Sigmoid colon (tissue), 7 donors: Measurements from ENCODE around the gene TYMP. TPM values are rescaled to one million over a fixed set of nuclear protein-coding genes. Genes with fewer than 3 reads are reported as not detected.

Experiments used
- DNase-seq: peaks from one replicate; pipeline ENCODE4 v3.0.0-alpha.2; 2019
- H3K27ac ChIP-seq, 4 donors: fragments of 200-600 bp; sonication (generic); one replicate each; pipeline ENCODE4 v1.5.1; 2016 to 2019; ENCODE audit warnings: mild to moderate bottlenecking in 1 of 4
- H3K27me3 ChIP-seq, 3 donors: fragments of 200-600 bp; sonication (generic); one replicate each; pipeline ENCODE4 v1.5.1; 2019; ENCODE audit warnings: mild to moderate bottlenecking in 1 of 3
- H3K36me3 ChIP-seq, 4 donors: fragments of 200-600 bp; sonication (generic); one replicate each; pipeline ENCODE4 v1.5.1; 2016 to 2019
- H3K4me1 ChIP-seq, 4 donors: fragments of 200-600 bp; sonication (generic); one replicate each; pipeline ENCODE4 v1.5.1; 2017 to 2019
- H3K4me3 ChIP-seq, 4 donors: fragments of 200-600 bp; sonication (generic); one replicate each; pipeline ENCODE4 v1.5.1; 2017 to 2019; ENCODE audit warnings: mild to moderate bottlenecking in 2 of 4, moderate library complexity in 1 of 4
- H3K9me3 ChIP-seq, 4 donors: fragments of 200-600 bp in 3 of 4; sonication (generic) in 3 of 4; one replicate each; pipeline versions ENCODE4 v1.5.1 to v1.6.1; 2013 to 2019
- CTCF ChIP-seq, 4 experiments: fragments of 450-650 bp in 3 of 4; fragments of 200-600 bp in 1 of 4; IDR thresholded peaks; one replicate each; pipeline ENCODE4 v1.5.1; 2016 to 2019; ENCODE audit warnings: antibody characterized with exemption in 4 of 4, mild to moderate bottlenecking in 3 of 4, moderate library complexity in 2 of 4
- EP300 ChIP-seq, 4 donors: sonication (generic); formaldehyde crosslinking; IDR thresholded peaks; one replicate each; pipeline ENCODE4 v1.6.1; 2017; ENCODE audit warnings: antibody characterized with exemption in 4 of 4
- POLR2A ChIP-seq, 2 donors: fragments of 450-650 bp; IDR thresholded peaks; one replicate each; pipeline ENCODE4 v1.6.1; 2016; ENCODE audit warnings: antibody characterized with exemption in 2 of 2, mild to moderate bottlenecking in 2 of 2, moderate library complexity in 2 of 2
- POLR2AphosphoS5 ChIP-seq, 4 donors: sonication (generic); formaldehyde crosslinking; IDR thresholded peaks; one replicate each; pipeline ENCODE4 v1.6.1; 2017; ENCODE audit warnings: antibody characterized with exemption in 4 of 4
- WGBS, 2 donors: extraction: QIAGEN DNeasy Blood & Tissue Kit; methylation state at CpG; one replicate each; pipeline ENCODE4 v1.1.7; 2013; 5-methylcytosine and 5-hydroxymethylcytosine counted together
- intact Hi-C: fragments of 100-400 bp; cut with DNase I; formaldehyde crosslinking; loops from one replicate; pipeline ENCODE4 v1.15.1; 2023
- polyA plus RNA-seq, 3 donors: library from polyadenylated mRNA; stranded (reverse); fragments of 200-250 nt; gene quantifications; one replicate each; pipeline ENCODE4 v1.2.3, GENCODE V29; 2013
- total RNA-seq, 4 donors: library from RNA; depleted of rRNA; stranded (reverse); fragments of >200 nt; gene quantifications; one replicate each; pipeline ENCODE4 v1.1.0, GENCODE V29; 2016
- donor health status: healthy with polysubstance abuse.
- donor health status: Bipolar disorder and iron deficiency.
- donor health status: healthy.

The TYMP gene
- total and polyA plus RNA-seq, 7 donors = 17.4 to 169 (median 23.0) TPM

- TF ChIP-seq CTCF (IDR thresholded peaks at IDR 0.05) = no peak
- no peak for TF ChIP-seq EP300 (IDR thresholded peaks at IDR 0.05)
- TF ChIP-seq POLR2A (IDR thresholded peaks at IDR 0.05) = no peak
- intact Hi-C loops = no loop called here
- no peak overlapping the region for H3K4me3 ChIP-seq
- no peaks in the 10 kb centered on the region for H3K27me3 ChIP-seq
- peaks cover 20 to 36% (median 29%) of the 10 kb centered on the region in 4 donors for H3K36me3 ChIP-seq
- H3K4me1 ChIP-seq = peaks cover 0 to 27% (median 13%) of the 10 kb centered on the region in 4 donors
- H3K9me3 ChIP-seq = no peaks in the 10 kb centered on the region
- WGBS, 2 donors = 87 to 91% methylated on average over 24 of the region's 24 CpGs
- no peak for DNase-seq
- no peak overlapping the region for H3K27ac ChIP-seq
Observed at GRCh38 chr22:50502628-50503474, 27.0 kb downstream of the TYMP start.

GRCh38 chr22:50502096-50502495 lies 27.7 kb downstream of the TYMP start:
- no peaks in the 10 kb centered on the region for H3K27me3 ChIP-seq
- WGBS, 2 donors = 87 to 89% methylated on average over 6 of the region's 6 CpGs
- H3K9me3 ChIP-seq = no peaks in the 10 kb centered on the region
- no peak overlapping the region for H3K27ac ChIP-seq
- TF ChIP-seq EP300 (IDR thresholded peaks at IDR 0.05) (no peak), POLR2A (IDR thresholded peaks at IDR 0.05) (no peak), POLR2AphosphoS5 (IDR thresholded peaks at IDR 0.05) (no peak), CTCF (IDR thresholded peaks at IDR 0.05) (no peak)
- intact Hi-C loops = no loop called here
- peaks cover 20 to 36% (median 29%) of the 10 kb centered on the region in 4 donors for H3K36me3 ChIP-seq
- H3K4me3 ChIP-seq = no peak overlapping the region
- no peak for DNase-seq
- peaks cover 0 to 26% (median 12%) of the 10 kb centered on the region in 4 donors for H3K4me1 ChIP-seq

- no peaks in the 10 kb centered on the region for H3K9me3 ChIP-seq
- no peak overlapping the region for H3K27ac ChIP-seq
- 84 to 89% methylated on average over 12 of the region's 12 CpGs for WGBS, 2 donors
- intact Hi-C loops = no loop called here
- H3K27me3 ChIP-seq = no peaks in the 10 kb centered on the region
- DNase-seq = no peak
- H3K4me1 ChIP-seq = peaks cover 0 to 10% (median 0%) of the 10 kb centered on the region in 4 donors
- H3K4me3 ChIP-seq = no peak overlapping the region
- no peak for TF ChIP-seq EP300 (IDR thresholded peaks at IDR 0.05)
- no peak for TF ChIP-seq POLR2AphosphoS5 (IDR thresholded peaks at IDR 0.05)
- no peak for TF ChIP-seq POLR2A (IDR thresholded peaks at IDR 0.05)
- TF ChIP-seq CTCF (IDR thresholded peaks at IDR 0.05) = no peak
- H3K36me3 ChIP-seq = peaks cover 15 to 28% (median 24%) of the 10 kb centered on the region in 4 donors
Observed at GRCh38 chr22:50500452-50500851, 29.4 kb downstream of the TYMP start.

GRCh38 chr22:50498322-50498890 lies 31.4 kb downstream of the TYMP start:
- intact Hi-C loops = no loop called here
- TF ChIP-seq POLR2A (IDR thresholded peaks at IDR 0.05) (no peak), POLR2AphosphoS5 (IDR thresholded peaks at IDR 0.05) (no peak), EP300 (IDR thresholded peaks at IDR 0.05) (no peak), CTCF (IDR thresholded peaks at IDR 0.05) (peak in 3 of 4 experiments; percentile 17 to 28 (median 24))
- Histone ChIP-seq H3K4me3 (no peak overlapping the region), H3K36me3 (peaks cover 7 to 11% (median 9%) of the 10 kb centered on the region in 4 donors), H3K27ac (no peak overlapping the region), H3K4me1 (peaks cover 0 to 8% (median 0%) of the 10 kb centered on the region in 4 donors), H3K9me3 (no peaks in the 10 kb centered on the region), H3K27me3 (no peaks in the 10 kb centered on the region)
- DNase-seq = no peak
- WGBS, 2 donors = 8 to 18% methylated on average over 13 of the region's 13 CpGs
